Testis (tissue), 3 donors: ENCODE measurements around the gene TYW1. TPM values are rescaled to one million over a fixed set of nuclear protein-coding genes. Genes with fewer than 3 reads are reported as not detected.
"Not testable (repeated sequence)": the region's sequence is repeated elsewhere in the genome, so short reads cannot be mapped to it uniquely, and the experiment has no call there.

Source experiments
- DNase-seq: peaks from one replicate; pipeline ENCODE4 v3.0.0-alpha.2; 2019
- H3K27ac ChIP-seq, 2 donors: fragments of 200-600 bp; sonication (generic); one replicate each; pipeline ENCODE4 v1.5.1; 2019
- H3K27me3 ChIP-seq: fragments of 200-600 bp; sonication (generic); one replicate; pipeline ENCODE4 v1.5.1; 2019
- H3K36me3 ChIP-seq: fragments of 200-600 bp; sonication (generic); one replicate; pipeline ENCODE4 v1.5.1; 2017; ENCODE audit warnings: low read depth; ENCODE audit errors: missing control alignments
- H3K4me1 ChIP-seq: fragments of 200-600 bp; sonication (generic); one replicate; pipeline ENCODE4 v1.5.1; 2019
- H3K4me3 ChIP-seq, 2 donors: fragments of 200-600 bp; sonication (generic); one replicate each; pipeline ENCODE4 v1.5.1; 2017 to 2019
- H3K9me3 ChIP-seq: fragments of 200-600 bp; sonication (generic); one replicate; pipeline ENCODE4 v1.5.1; 2017
- CTCF ChIP-seq, 3 experiments: fragments of 450-650 bp in 2 of 3; fragments of 200-600 bp in 1 of 3; sonication (generic) in 1 of 3; IDR thresholded peaks; one replicate each; pipeline ENCODE4 v1.5.1; 2016 to 2019; ENCODE audit warnings: antibody characterized with exemption in 3 of 3, mild to moderate bottlenecking in 2 of 3, moderate library complexity in 1 of 3
- POLR2A ChIP-seq: fragments of 450-650 bp; IDR thresholded peaks from one replicate; pipeline ENCODE4 v1.6.1; 2017; ENCODE audit warnings: antibody characterized with exemption, mild to moderate bottlenecking, moderate library complexity
- WGBS, 2 donors: methylation state at CpG; one replicate each; pipeline ENCODE4 v1.1.5; 2018; 5-methylcytosine and 5-hydroxymethylcytosine counted together
- intact Hi-C: fragments of 100-400 bp; cut with DNase I; formaldehyde crosslinking; loops from one replicate; pipeline ENCODE4 v1.15.1; 2023; ENCODE audit warnings: low total_unique reads
- polyA plus RNA-seq: library from polyadenylated mRNA; stranded (reverse); fragments of 350-450 nt; fragmentation: Illumina TruSeq; extraction: RNeasy Lipid Tissue Mini Kit (QIAGEN cat#74804); gene quantifications from one replicate; pipeline ENCODE4 v1.2.3, GENCODE V29; 2014; ENCODE audit warnings: low read depth, low replicate concordance; ENCODE audit not compliant: insufficient read depth
- total RNA-seq, 2 donors: library from RNA; depleted of rRNA; stranded (reverse); fragments of >200 nt; gene quantifications; one replicate each; pipeline ENCODE4 v1.2.3, GENCODE V29; 2016

Gene TYW1
- total and polyA plus RNA-seq, 3 donors from 2014 or later, result 16.9 to 22.8 (median 21.7) TPM

GRCh38 chr7:67056683-67057082 lies 60.0 kb downstream of the TYW1 start:
- Histone ChIP-seq H3K36me3 (no peaks in the 10 kb centered on the region), H3K4me3 (no peak overlapping the region), H3K4me1 (no peaks in the 10 kb centered on the region), H3K27me3 (no peaks in the 10 kb centered on the region), H3K9me3 (no peaks in the 10 kb centered on the region), H3K27ac (no peak overlapping the region)
- intact Hi-C loops, result no loop called here
- no peak for DNase-seq
- 96 to 98% methylated on average over 2 of the region's 2 CpGs for WGBS, 2 donors
- TF ChIP-seq POLR2A (no peak), CTCF (IDR thresholded peaks at IDR 0.05) (no peak)

GRCh38 chr7:67061321-67061720 lies 64.7 kb downstream of the TYW1 start:
- H3K4me1 ChIP-seq, result not testable (repeated sequence)
- 94 to 98% methylated on average over 4 of the region's 4 CpGs for WGBS, 2 donors

GRCh38 chr7:67062802-67063201 lies 66.2 kb downstream of the TYW1 start:
- H3K9me3 ChIP-seq, DNase-seq, H3K27ac ChIP-seq, H3K4me3 ChIP-seq, H3K4me1 ChIP-seq, H3K36me3 ChIP-seq, H3K27me3 ChIP-seq, intact Hi-C loops: not testable (repeated sequence)
- WGBS, 2 donors, result 98 to 100% methylated on average over 1 of the region's 1 CpG

More at GRCh38 chr7:67061321-67061720, 64.7 kb downstream of the TYW1 start:
- H3K27ac ChIP-seq, H3K27me3 ChIP-seq, H3K4me3 ChIP-seq, H3K9me3 ChIP-seq, DNase-seq, intact Hi-C loops, H3K36me3 ChIP-seq: not testable (repeated sequence)

- intact Hi-C loops, H3K27ac ChIP-seq, DNase-seq, H3K36me3 ChIP-seq, H3K9me3 ChIP-seq, H3K4me3 ChIP-seq, H3K27me3 ChIP-seq, H3K4me1 ChIP-seq: not testable (repeated sequence)
- 69 to 90% methylated on average over 9 of the region's 9 CpGs for WGBS, 2 donors
Measured at GRCh38 chr7:67066950-67067622, 70.5 kb downstream of the TYW1 start.

GRCh38 chr7:67076120-67076519 lies 79.5 kb downstream of the TYW1 start:
- H3K27ac ChIP-seq, H3K4me3 ChIP-seq, H3K36me3 ChIP-seq, H3K27me3 ChIP-seq, intact Hi-C loops, DNase-seq, H3K4me1 ChIP-seq, H3K9me3 ChIP-seq: not testable (repeated sequence)
- 96 to 99% methylated on average over 2 of the region's 2 CpGs for whole genome bisulfite sequencing, 2 donors

DNA sequence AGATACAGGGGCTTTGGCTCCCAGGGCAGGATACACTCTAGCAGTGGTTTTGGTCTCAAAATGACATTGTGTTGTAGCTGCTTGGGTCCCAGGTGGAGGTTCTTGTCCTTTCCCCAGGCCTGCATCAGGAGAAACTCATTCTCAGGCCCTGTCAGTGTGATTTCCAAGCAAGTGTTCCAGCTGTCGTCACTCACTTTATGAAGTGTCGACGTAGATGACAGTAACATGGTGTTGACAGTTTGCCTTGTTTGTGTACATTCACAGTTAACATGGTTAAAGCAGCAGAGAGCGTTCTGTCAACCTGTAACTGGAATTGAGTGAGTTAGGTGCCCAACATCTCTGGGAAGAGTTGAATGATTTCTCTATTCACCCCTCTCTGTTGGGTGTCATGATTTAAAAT lies 86.2 kb downstream of the TYW1 start:
- H3K9me3 ChIP-seq, H3K36me3 ChIP-seq, H3K4me3 ChIP-seq, H3K27me3 ChIP-seq, intact Hi-C loops, DNase-seq, H3K4me1 ChIP-seq, H3K27ac ChIP-seq: not testable (repeated sequence)
- 96% methylated on average over 4 of the region's 4 CpGs for WGBS, 2 donors

- WGBS, 2 donors, result 93% methylated on average over 10 of the region's 10 CpGs
- H3K9me3 ChIP-seq, intact Hi-C loops: not testable (repeated sequence)
Measured at GRCh38 chr7:67089261-67089660, 92.6 kb downstream of the TYW1 start.

DNA sequence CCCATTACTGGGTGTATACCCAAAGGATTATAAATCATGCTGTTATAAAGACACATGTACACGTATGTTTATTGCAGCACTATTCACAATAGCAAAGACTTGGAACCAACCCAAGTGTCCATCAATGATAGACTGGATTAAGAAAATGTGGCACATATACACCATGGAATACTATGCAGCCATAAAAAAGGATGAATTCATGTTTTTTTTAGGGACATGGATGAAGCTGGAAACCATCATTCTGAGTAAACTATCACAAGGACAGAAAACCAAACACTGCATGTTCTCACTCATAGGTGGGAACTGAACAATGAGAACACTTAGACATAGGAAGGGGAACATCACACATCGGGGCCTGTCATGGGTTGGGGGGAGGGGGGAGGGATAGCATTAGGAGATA lies 94.4 kb downstream of the TYW1 start:
- H3K36me3 ChIP-seq, H3K4me1 ChIP-seq, H3K27ac ChIP-seq, H3K9me3 ChIP-seq, intact Hi-C loops, H3K27me3 ChIP-seq, DNase-seq, H3K4me3 ChIP-seq: not testable (repeated sequence)
- WGBS, 2 donors, result 88 to 92% methylated on average over 2 of the region's 2 CpGs

More at GRCh38 chr7:67089261-67089660, 92.6 kb downstream of the TYW1 start:
- H3K4me3 ChIP-seq, H3K27ac ChIP-seq, H3K4me1 ChIP-seq, DNase-seq, H3K27me3 ChIP-seq, H3K36me3 ChIP-seq: not testable (repeated sequence)

- H3K4me1 ChIP-seq, H3K36me3 ChIP-seq, DNase-seq, H3K27ac ChIP-seq, H3K27me3 ChIP-seq, H3K9me3 ChIP-seq, intact Hi-C loops, H3K4me3 ChIP-seq: not testable (repeated sequence)
- 70 to 83% methylated on average over 1 of the region's 1 CpG for WGBS, 2 donors
Measured at GRCh38 chr7:67098031-67098430, 101.4 kb downstream of the TYW1 start.

DNA sequence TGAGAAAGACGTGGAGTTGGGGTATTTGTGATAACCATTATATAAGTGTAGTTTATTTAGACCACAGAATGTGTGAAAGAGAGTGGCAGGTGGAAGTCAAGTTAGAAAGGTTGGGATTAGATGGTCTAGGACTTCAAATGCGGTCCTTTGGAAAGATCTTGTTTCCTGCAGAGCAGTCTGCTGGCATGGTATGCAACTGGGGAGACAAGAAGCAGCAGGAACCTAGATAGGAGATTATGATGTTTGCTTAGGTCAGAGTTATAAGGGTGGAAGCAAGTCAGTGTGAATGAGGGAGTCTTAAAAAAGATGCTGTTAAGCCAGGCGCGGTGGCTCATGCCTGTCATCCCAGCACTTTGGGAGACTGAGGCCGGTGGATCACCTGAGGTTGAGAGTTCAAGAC lies 102.8 kb downstream of the TYW1 start:
- H3K9me3 ChIP-seq, H3K4me1 ChIP-seq, intact Hi-C loops, H3K36me3 ChIP-seq, DNase-seq, H3K4me3 ChIP-seq, H3K27ac ChIP-seq, H3K27me3 ChIP-seq: not testable (repeated sequence)
- 88 to 95% methylated on average over 5 of the region's 5 CpGs for WGBS, 2 donors

DNA sequence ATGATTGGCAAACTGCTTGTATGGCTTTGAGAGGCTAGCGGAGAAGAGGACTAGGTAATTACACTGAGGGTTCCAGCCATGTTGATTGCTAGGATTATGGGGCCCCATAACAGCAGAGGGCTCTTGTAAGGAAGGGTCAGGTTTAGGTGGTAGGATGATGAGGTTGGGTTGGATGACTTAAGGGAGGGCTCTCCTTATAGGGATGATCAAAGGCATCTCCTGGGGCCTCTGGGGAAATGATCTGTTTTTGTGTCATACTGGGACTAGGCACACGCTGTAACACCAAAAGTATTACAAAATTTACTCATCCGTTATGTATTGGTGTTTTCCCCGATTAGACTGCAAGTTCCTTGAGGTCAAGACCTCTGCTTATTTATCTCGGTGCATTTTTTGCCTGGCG lies 103.4 kb downstream of the TYW1 start:
- H3K9me3 ChIP-seq, H3K36me3 ChIP-seq, H3K4me3 ChIP-seq, intact Hi-C loops, DNase-seq, H3K27me3 ChIP-seq, H3K4me1 ChIP-seq, H3K27ac ChIP-seq: not testable (repeated sequence)
- WGBS, 2 donors, result 86 to 88% methylated on average over 6 of the region's 6 CpGs
